Gastrocnemius medialis (tissue), 4 donors: Measurements from ENCODE around the gene KAZN. TPM values are rescaled to one million over a fixed set of nuclear protein-coding genes. Genes with fewer than 3 reads are reported as not detected.

Experiments
- ATAC-seq, 2 donors: fragments of 150-250 bp; one replicate each; pipeline ENCODE4 v1.9.1; 2016
- DNase-seq, 2 donors: peaks; one replicate each; pipeline ENCODE4 v3.0.0-alpha.2; 2019
- H3K27ac ChIP-seq, 4 donors: fragments of 200-600 bp; sonication (generic); 1 replicate in 1 of 4; 2 replicates in 3 of 4; pipeline ENCODE4 v1.5.1; 2016 to 2018; ENCODE audit warnings: mild to moderate bottlenecking in 2 of 4, moderate library complexity in 1 of 4
- H3K27me3 ChIP-seq, 3 donors: fragments of 200-600 bp; sonication (generic) in 2 of 3; 1 replicate in 1 of 3; 2 replicates in 2 of 3; pipeline versions ENCODE4 v1.5.1 to v1.6.0; 2016 to 2019; ENCODE audit warnings: mild to moderate bottlenecking in 1 of 3, moderate library complexity in 1 of 3
- H3K36me3 ChIP-seq, 2 donors: fragments of 200-600 bp; sonication (generic) in 1 of 2; one replicate each; pipeline ENCODE4 v1.5.1; 2017 to 2018
- H3K4me1 ChIP-seq, 2 donors: fragments of 200-600 bp; sonication (generic) in 1 of 2; one replicate each; pipeline ENCODE4 v1.5.1; 2016 to 2017; ENCODE audit warnings: mild to moderate bottlenecking in 2 of 2
- H3K4me3 ChIP-seq, 4 donors: fragments of 200-600 bp; sonication (generic) in 3 of 4; 1 replicate in 1 of 4; 2 replicates in 3 of 4; pipeline ENCODE4 v1.5.1; 2016 to 2019; ENCODE audit warnings: mild to moderate bottlenecking in 2 of 4
- H3K9me3 ChIP-seq, 3 donors: fragments of 200-600 bp; sonication (generic) in 2 of 3; 1 replicate in 1 of 3; 2 replicates in 2 of 3; pipeline ENCODE4 v1.5.1; 2016 to 2019
- POLR2A ChIP-seq, 2 donors: fragments of 450-650 bp; IDR thresholded peaks; one replicate each; pipeline ENCODE4 v1.6.1; 2017; ENCODE audit warnings: antibody characterized with exemption in 2 of 2, mild to moderate bottlenecking in 2 of 2, moderate library complexity in 2 of 2
- in situ Hi-C, 4 donors: fragments of 200-750 bp; cut with MboI; loops; one replicate each; pipeline versions ENCODE4 v1.15.0 to v1.8.0; 2017; ENCODE audit warnings: low sequenced_read_pairs in 4 of 4
- intact Hi-C: fragments of 100-400 bp; cut with DNase I; formaldehyde crosslinking; loops from one replicate; pipeline ENCODE4 v1.15.1; 2023; ENCODE audit warnings: low total_unique reads
- total RNA-seq, 4 donors: library from RNA; depleted of rRNA; stranded (reverse); fragments of >200 nt; gene quantifications; one replicate each; pipeline versions ENCODE4 v1.1.0 to v1.2.3, GENCODE V29; 2016
- TF ChIP-seq, protein P1 (sequence below), 5 experiments: fragments of 450-650 bp in 3 of 5; fragments of 200-600 bp in 2 of 5; sonication (generic) in 2 of 5; IDR thresholded peaks in 4 of 5; conservative IDR thresholded peaks in 1 of 5; 1 replicate in 4 of 5; 2 replicates in 1 of 5; pipeline ENCODE4 v1.5.1; 2016 to 2019; ENCODE audit warnings: antibody characterized with exemption in 5 of 5, mild to moderate bottlenecking in 3 of 5, moderate library complexity in 3 of 5

KAZN gene
- total RNA-seq, 4 donors from 2014 or later, result 0.05 to 2.2 (median 1.00) TPM

DNA sequence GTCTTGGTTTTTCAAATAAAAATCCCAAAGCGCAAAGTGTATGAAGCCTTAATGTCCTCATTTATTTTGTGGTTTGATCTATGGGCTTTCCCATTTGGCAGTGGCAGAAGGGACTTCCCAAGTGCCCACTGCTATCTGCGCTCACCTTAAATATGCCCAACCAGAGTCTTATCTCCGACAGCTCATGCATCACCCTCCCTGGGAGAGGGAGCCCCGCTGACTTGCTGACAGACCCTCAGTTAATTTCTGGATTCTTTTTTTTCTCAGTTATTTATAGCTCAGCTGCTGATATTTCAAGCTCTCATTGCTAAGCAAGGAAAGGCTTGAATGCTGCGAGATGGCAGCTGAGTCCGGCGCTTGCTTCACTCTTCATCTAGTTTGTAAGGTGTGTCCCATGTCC is 19.3 kb downstream of the KAZN start:
- Histone ChIP-seq H3K9me3 (no peaks in the 10 kb centered on the region), H3K4me3 (no peak overlapping the region), H3K27ac (no peak overlapping the region), H3K27me3 (no peaks in the 10 kb centered on the region), H3K4me1 (no peaks in the 10 kb centered on the region), H3K36me3 (no peaks in the 10 kb centered on the region)
- TF ChIP-seq, protein P1, sequence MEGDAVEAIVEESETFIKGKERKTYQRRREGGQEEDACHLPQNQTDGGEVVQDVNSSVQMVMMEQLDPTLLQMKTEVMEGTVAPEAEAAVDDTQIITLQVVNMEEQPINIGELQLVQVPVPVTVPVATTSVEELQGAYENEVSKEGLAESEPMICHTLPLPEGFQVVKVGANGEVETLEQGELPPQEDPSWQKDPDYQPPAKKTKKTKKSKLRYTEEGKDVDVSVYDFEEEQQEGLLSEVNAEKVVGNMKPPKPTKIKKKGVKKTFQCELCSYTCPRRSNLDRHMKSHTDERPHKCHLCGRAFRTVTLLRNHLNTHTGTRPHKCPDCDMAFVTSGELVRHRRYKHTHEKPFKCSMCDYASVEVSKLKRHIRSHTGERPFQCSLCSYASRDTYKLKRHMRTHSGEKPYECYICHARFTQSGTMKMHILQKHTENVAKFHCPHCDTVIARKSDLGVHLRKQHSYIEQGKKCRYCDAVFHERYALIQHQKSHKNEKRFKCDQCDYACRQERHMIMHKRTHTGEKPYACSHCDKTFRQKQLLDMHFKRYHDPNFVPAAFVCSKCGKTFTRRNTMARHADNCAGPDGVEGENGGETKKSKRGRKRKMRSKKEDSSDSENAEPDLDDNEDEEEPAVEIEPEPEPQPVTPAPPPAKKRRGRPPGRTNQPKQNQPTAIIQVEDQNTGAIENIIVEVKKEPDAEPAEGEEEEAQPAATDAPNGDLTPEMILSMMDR (IDR thresholded peaks at IDR 0.05 in 4 of 5, conservative IDR thresholded peaks at IDR 0.05 in 1 of 5), result no peak
- TF ChIP-seq POLR2A (IDR thresholded peaks at IDR 0.05), result no peak
- ATAC-seq (no peak), DNase-seq (no peak)
- in situ Hi-C loops, result no loop called here
- intact Hi-C loops, result no loop called here

DNA sequence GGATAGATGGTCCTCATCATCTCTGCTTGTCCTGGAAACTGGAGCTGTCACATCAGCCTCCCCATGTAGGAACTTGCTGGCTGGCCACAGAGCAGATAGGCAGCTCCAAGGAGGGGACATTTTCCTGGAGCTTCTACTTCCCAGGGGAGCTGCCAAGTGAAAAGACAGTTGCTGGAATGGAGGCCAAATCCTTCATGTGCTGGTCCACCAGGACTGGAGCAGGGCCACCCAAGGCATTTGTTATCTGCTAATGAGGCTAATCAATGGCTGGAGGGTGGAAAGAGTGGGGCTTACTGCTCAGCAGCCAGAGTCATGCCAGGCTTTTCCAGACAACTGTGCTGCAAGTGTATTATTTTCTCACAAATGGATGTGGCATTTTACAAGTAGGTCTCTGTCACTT is 22.5 kb downstream of the KAZN start:
- no peaks in the 10 kb centered on the region for H3K9me3 ChIP-seq
- no peaks in the 10 kb centered on the region for H3K4me1 ChIP-seq
- no peaks in the 10 kb centered on the region for H3K27me3 ChIP-seq
- no peak for DNase-seq
- in situ Hi-C loops (no loop called here), intact Hi-C loops (no loop called here)
- no peak for ATAC-seq
- no peak overlapping the region for H3K27ac ChIP-seq
- TF ChIP-seq, protein P1 (IDR thresholded peaks at IDR 0.05 in 4 of 5, conservative IDR thresholded peaks at IDR 0.05 in 1 of 5), result no peak
- TF ChIP-seq POLR2A (IDR thresholded peaks at IDR 0.05), result no peak
- H3K4me3 ChIP-seq, result no peak overlapping the region
- H3K36me3 ChIP-seq, result no peaks in the 10 kb centered on the region

GRCh38 chr1:14623090-14623489 is 24.6 kb downstream of the KAZN start:
- DNase-seq (no peak), ATAC-seq (no peak)
- H3K4me1 ChIP-seq, result no peaks in the 10 kb centered on the region
- H3K36me3 ChIP-seq, result no peaks in the 10 kb centered on the region
- in situ Hi-C loops (no loop called here), intact Hi-C loops (no loop called here)
- no peak overlapping the region for H3K4me3 ChIP-seq
- H3K9me3 ChIP-seq, result no peaks in the 10 kb centered on the region
- H3K27ac ChIP-seq, result no peak overlapping the region
- TF ChIP-seq, protein P1 (IDR thresholded peaks at IDR 0.05 in 4 of 5, conservative IDR thresholded peaks at IDR 0.05 in 1 of 5), result no peak
- TF ChIP-seq POLR2A (IDR thresholded peaks at IDR 0.05), result no peak
- H3K27me3 ChIP-seq, result no peaks in the 10 kb centered on the region

- Histone ChIP-seq H3K36me3 (no peaks in the 10 kb centered on the region), H3K4me3 (no peak overlapping the region), H3K4me1 (no peaks in the 10 kb centered on the region), H3K27me3 (no peaks in the 10 kb centered on the region), H3K27ac (no peak overlapping the region), H3K9me3 (no peaks in the 10 kb centered on the region)
- intact Hi-C loops (no loop called here), in situ Hi-C loops (no loop called here)
- TF ChIP-seq, protein P1 (IDR thresholded peaks at IDR 0.05 in 4 of 5, conservative IDR thresholded peaks at IDR 0.05 in 1 of 5), result no peak
- no peak for TF ChIP-seq POLR2A (IDR thresholded peaks at IDR 0.05)
- ATAC-seq (no peak), DNase-seq (no peak)
These were observed 26.5 kb downstream of the KAZN start for GRCh38 chr1:14624941-14625340.

DNA sequence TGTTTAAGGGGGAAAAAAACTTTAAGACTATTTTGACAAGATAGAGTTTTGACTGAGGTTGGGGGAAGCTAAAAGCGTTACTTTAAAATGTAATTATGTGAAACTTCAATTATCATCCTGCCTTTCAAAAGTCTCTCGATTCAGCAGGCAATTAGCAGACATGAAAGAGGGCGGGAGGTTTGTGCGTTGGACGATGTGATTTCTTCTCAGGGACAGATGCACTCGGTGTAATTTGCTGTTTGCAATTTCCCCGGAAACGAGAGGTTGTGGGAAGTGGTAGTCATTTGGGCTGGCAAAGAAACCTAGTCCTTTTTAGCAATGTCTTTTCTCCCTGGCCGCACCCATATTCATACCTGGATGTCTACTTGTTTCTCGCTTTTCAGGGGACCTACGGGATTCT is 27.1 kb downstream of the KAZN start:
- no peak for TF ChIP-seq POLR2A (IDR thresholded peaks at IDR 0.05)
- TF ChIP-seq, protein P1 (IDR thresholded peaks at IDR 0.05 in 4 of 5, conservative IDR thresholded peaks at IDR 0.05 in 1 of 5), result no peak
- H3K9me3 ChIP-seq, result no peaks in the 10 kb centered on the region
- H3K27ac ChIP-seq, result no peak overlapping the region
- no peak for ATAC-seq
- no peaks in the 10 kb centered on the region for H3K36me3 ChIP-seq
- no peak for DNase-seq
- H3K4me3 ChIP-seq, result no peak overlapping the region
- in situ Hi-C loops, result no loop called here
- intact Hi-C loops, result no loop called here
- H3K27me3 ChIP-seq, result no peaks in the 10 kb centered on the region
- no peaks in the 10 kb centered on the region for H3K4me1 ChIP-seq
